Colonic mucosa (tissue), 4 donors: ENCODE measurements around the gene RDH5. TPM values are rescaled to one million over a fixed set of nuclear protein-coding genes. Genes with fewer than 3 reads are reported as not detected.

ENCODE experiments used
- DNase-seq: peaks from one replicate; pipeline ENCODE4 v3.0.0-alpha.2; 2020
- H3K27ac ChIP-seq: fragments of 200-600 bp; one replicate; pipeline ENCODE4 v1.8.0; 2021
- H3K27me3 ChIP-seq: fragments of 200-600 bp; one replicate; pipeline ENCODE4 v1.8.0; 2021
- H3K36me3 ChIP-seq: fragments of 200-600 bp; one replicate; pipeline ENCODE4 v1.8.0; 2021
- H3K4me1 ChIP-seq: fragments of 200-600 bp; one replicate; pipeline ENCODE4 v1.8.0; 2021; ENCODE audit warnings: mild to moderate bottlenecking
- H3K4me3 ChIP-seq: fragments of 200-600 bp; one replicate; pipeline ENCODE4 v1.8.0; 2021
- H3K9ac ChIP-seq, 2 donors: one replicate each; pipeline ENCODE4 v1.7.0; 2013; ENCODE audit warnings: control low read depth in 2 of 2, low read depth in 2 of 2, low read length in 2 of 2
- H3K9me3 ChIP-seq: fragments of 200-600 bp; one replicate; pipeline ENCODE4 v1.8.0; 2021
- intact Hi-C: fragments of 100-400 bp; cut with DNase I; formaldehyde crosslinking; loops from one replicate; pipeline ENCODE4 v1.14.1; 2022
- total RNA-seq, 2 donors: library from RNA; stranded (reverse); fragmentation: NEBNext Ultra II Directional in 1 of 2; extraction: Animal tissue kit (Norgen Biotek cat#: 25700) in 1 of 2; gene quantifications; one replicate each; pipeline ENCODE4 v1.2.1, GENCODE V29; 2021
- TF ChIP-seq, protein P1 (sequence below): fragments of 200-600 bp; IDR thresholded peaks from one replicate; pipeline ENCODE4 v1.8.0; 2022; ENCODE audit warnings: antibody characterized with exemption, mild to moderate bottlenecking
- donor health status: healthy.
- donor health status: DM: no; HTN: no; CAD: no.
- donor health status: DM: no; HTN: no; CAD: no.

RDH5 gene
- total RNA-seq, 2 donors from 2014 or later = 22.6 to 29.6 TPM

DNA sequence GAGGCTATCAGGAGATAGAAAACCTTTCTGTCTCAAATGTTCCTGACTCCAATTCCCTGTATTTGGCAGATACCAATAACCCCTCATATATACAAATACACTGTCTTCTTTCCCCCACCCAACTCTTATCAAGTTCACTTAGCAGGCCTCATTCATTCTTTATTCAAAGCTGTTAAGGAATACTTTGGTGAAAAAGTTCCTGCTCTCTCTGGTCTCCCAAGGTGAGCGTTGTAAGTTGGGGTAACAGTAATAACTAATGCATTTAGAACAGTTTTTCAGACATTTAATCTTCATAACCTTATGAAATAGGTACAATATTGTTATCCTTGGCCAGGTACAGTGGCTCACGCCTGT lies 18.8 kb downstream of the RDH5 start:
- H3K4me1 ChIP-seq = peaks cover 9% of the 10 kb centered on the region
- TF ChIP-seq, protein P1, sequence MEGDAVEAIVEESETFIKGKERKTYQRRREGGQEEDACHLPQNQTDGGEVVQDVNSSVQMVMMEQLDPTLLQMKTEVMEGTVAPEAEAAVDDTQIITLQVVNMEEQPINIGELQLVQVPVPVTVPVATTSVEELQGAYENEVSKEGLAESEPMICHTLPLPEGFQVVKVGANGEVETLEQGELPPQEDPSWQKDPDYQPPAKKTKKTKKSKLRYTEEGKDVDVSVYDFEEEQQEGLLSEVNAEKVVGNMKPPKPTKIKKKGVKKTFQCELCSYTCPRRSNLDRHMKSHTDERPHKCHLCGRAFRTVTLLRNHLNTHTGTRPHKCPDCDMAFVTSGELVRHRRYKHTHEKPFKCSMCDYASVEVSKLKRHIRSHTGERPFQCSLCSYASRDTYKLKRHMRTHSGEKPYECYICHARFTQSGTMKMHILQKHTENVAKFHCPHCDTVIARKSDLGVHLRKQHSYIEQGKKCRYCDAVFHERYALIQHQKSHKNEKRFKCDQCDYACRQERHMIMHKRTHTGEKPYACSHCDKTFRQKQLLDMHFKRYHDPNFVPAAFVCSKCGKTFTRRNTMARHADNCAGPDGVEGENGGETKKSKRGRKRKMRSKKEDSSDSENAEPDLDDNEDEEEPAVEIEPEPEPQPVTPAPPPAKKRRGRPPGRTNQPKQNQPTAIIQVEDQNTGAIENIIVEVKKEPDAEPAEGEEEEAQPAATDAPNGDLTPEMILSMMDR = peak; percentile 30
- peak overlapping the region; percentile 37 for H3K4me3 ChIP-seq
- H3K27me3 ChIP-seq = no peaks in the 10 kb centered on the region
- peak overlapping the region in 1 of 2 donors; percentile 76 for H3K9ac ChIP-seq
- no peak for DNase-seq
- intact Hi-C loops = loop anchor here (5.0 kb wide), 1 partner anchor 198 kb away; no protein-coding TSS in a partner anchor
- H3K9me3 ChIP-seq = no peaks in the 10 kb centered on the region
- no peaks in the 10 kb centered on the region for H3K36me3 ChIP-seq
- H3K27ac ChIP-seq = no peak overlapping the region

DNA sequence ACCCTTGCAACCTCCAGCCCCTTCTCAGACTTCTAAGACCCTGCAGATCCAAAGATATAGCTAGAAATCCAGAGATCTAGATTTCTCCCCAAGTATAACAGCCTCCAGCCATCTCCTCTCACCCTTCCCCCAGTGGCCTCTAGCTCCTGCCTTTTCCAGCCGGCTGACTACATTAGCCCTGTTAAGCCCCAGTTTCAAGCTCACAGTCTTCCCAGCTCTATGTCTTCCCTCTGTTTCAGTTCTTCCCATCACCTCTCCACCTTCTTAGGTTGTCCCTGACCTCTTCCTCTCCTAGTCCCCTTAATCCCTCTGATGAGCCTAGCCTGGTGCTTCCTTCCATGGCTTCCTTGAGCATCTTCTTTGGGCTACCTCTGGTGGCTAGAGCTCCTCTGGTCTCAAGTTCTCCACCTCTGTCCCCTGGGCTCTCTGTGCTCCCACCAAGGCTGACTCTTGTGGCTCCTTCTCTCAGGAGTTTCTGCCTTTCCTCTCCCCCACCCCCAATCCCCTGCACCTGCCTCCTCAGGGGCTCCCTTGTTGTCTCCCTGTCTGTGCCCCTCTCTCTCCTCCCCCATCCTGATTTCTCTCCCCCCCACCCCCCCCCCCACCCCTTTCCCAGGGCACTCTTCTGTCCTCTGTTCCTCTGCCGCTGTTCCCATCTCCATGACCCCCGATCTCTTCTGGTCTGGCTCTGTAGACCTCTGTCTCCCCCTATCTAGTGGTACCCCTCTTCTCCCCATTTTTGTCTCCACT lies 21.9 kb downstream of the RDH5 start:
- TF ChIP-seq, protein P1 = no peak
- intact Hi-C loops = loop anchor here (5.0 to 10.0 kb wide), 2 partner anchors 50 to 293 kb away; no protein-coding TSS in a partner anchor
- Histone ChIP-seq H3K9me3 (no peaks in the 10 kb centered on the region), H3K27me3 (no peaks in the 10 kb centered on the region), H3K9ac (peak overlapping the region in 1 of 2 donors; percentile 46), H3K27ac (no peak overlapping the region), H3K4me3 (no peak overlapping the region), H3K36me3 (no peaks in the 10 kb centered on the region), H3K4me1 (peaks cover 9% of the 10 kb centered on the region)
- no peak for DNase-seq

DNA sequence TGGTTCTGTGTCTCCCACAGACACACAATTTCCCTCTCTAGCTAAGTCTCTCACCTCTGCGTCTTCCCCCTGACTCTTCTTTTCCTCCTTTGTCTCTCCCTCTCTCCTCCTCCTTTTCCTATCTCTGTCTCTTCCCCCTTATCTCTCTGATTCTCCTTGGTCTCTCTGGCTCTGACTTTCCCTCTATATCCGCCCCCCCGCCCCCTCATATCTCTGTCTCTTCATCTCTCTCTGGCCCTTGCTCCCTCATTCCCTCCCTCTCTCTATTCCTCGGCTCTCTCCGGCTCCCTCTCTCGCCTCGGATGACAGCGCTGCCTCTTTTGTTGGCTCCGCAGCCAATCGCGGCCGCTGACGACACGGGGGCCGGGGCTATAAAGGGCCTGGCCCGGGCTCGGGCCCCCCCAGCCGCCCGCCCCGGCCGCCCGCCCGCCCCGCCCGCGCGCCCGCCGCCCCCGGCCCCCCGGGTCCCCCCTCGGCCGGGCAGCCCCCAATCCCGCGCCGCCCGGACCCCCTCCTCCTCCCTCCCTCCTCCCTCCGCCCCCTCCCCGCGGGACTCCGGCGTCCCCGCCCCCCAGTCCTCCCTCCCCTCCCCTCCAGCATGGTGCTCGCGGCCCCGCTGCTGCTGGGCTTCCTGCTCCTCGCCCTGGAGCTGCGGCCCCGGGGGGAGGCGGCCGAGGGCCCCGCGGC lies 22.7 kb downstream of the RDH5 start, which contains the start of gene GDF11:
TSS of gene GDF11 (plus strand) at position 404 of the 687 bp plus-strand sequence. CDS start at position 599, 195 bp downstream.
- TF ChIP-seq, protein P1 = no peak
- intact Hi-C loops = loop anchor here (5.0 to 10.0 kb wide), 2 partner anchors 49 to 292 kb away; no protein-coding TSS in a partner anchor
- H3K36me3 ChIP-seq = no peaks in the 10 kb centered on the region
- no peaks in the 10 kb centered on the region for H3K27me3 ChIP-seq
- no peaks in the 10 kb centered on the region for H3K9me3 ChIP-seq
- H3K9ac ChIP-seq = peak within 1 kb of the TSS; percentile 27 to 46
- peak; percentile 74 for DNase-seq
- peak within 1 kb of the TSS; percentile 57 for H3K4me3 ChIP-seq
- peaks cover 6% of the 10 kb centered on the region for H3K4me1 ChIP-seq
- H3K27ac ChIP-seq = peak within 1 kb of the TSS; percentile 44

DNA sequence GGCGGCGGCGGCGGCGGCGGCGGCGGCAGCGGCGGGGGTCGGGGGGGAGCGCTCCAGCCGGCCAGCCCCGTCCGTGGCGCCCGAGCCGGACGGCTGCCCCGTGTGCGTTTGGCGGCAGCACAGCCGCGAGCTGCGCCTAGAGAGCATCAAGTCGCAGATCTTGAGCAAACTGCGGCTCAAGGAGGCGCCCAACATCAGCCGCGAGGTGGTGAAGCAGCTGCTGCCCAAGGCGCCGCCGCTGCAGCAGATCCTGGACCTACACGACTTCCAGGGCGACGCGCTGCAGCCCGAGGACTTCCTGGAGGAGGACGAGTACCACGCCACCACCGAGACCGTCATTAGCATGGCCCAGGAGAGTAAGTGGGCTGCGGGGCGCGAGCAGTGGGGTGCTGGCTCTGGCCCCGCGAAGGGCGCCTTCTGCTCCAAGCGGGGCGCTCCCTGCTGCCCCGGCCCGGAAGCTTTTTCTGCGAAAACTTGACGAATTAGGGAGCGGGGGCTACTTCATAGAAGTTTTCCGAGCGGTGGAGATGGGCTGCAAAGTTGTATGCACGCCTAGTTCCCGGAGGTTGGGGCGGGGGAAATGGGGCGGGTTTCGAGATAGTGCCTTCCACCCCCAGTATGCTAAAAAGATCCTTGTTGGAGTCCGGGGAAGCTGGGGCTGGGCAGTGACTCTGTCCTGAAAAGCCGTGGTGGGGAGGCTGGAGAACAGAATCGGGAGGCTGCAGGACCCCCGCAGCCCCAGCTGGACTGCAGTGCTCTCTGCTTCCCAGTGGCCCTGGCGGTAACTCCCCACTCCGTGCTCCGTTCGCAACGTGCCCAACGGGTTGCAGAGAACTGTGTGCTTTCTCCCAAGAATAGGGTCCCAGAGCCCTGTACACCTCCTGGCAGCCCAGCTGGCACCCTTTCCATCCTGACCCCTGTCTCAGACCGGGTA lies 23.5 kb downstream of the RDH5 start:
- Histone ChIP-seq H3K27me3 (no peaks in the 10 kb centered on the region), H3K36me3 (no peaks in the 10 kb centered on the region), H3K9ac (peak overlapping the region; percentile 27 to 46), H3K4me1 (no peaks in the 10 kb centered on the region), H3K4me3 (peak overlapping the region; percentile 57), H3K9me3 (no peaks in the 10 kb centered on the region), H3K27ac (peak overlapping the region; percentile 44)
- TF ChIP-seq, protein P1 = no peak
- no peak for DNase-seq
- intact Hi-C loops = loop anchor here (5.0 to 10.0 kb wide), 2 partner anchors 49 to 291 kb away; no protein-coding TSS in a partner anchor
